Mammary epithelial cell (primary cell): ENCODE results near the gene ZNF584.

Experiments used
- CTCF ChIP-seq, 2 donors: IDR thresholded peaks in 1 of 2; conservative IDR thresholded peaks in 1 of 2; 2 replicates each; pipeline ENCODE4 v1.5.1; 2011 to 2012; ENCODE audit warnings: inconsistent platforms in 2 of 2, low read length in 2 of 2, mild to moderate bottlenecking in 2 of 2, control low read depth in 1 of 2, low read depth in 1 of 2; ENCODE audit not compliant: insufficient read depth in 1 of 2; ENCODE audit errors: extremely low read depth in 1 of 2
- EZH2 ChIP-seq: IDR thresholded peaks from 2 replicates; pipeline ENCODE4 v1.6.1; 2012; ENCODE audit warnings: low read length, inconsistent platforms, borderline replicate concordance

DNA sequence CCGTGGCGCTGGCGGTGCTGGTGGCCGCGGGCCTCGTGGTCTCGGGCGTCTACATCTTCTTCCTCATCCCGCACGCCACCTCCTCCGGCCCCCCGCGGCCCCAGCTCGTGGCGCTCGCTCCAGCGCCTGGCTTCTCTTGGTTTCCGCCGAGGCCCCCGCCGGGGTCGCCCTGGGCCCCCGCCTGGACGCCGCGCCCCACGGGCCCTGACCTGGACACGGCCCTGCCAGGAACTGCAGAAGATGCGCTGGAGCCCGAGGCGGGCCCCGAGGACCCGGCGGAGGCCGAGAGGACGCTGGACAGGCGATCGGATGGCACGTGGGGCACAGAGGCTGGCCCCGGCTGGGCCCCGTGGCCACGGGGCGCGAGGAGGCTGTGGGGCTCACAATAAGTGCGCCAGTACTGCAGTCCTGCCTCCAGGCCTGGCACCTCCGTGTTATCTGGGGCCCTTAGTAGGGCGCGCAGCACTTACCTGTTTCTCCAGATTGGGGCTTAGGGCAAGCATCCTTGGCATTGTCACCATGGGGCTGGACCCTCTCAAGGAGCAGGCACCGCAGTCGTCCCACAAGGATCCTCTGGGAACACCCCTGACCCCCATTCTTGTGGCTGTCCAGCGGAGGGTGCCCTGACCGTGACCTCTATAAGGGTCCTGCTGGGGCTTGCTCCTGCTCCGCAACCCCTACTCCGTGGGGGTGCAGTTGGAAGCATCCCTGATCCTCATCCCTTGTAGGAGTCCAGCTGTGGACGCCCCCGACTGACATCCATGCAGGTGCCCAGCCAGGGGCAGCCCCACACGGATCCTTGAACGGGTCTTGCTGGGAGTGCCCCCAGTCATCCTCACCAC, 11.5 kb upstream of the ZNF584 start:
- TF ChIP-seq CTCF (conservative IDR thresholded peaks at IDR 0.05 in 1 of 2, IDR thresholded peaks at IDR 0.05 in 1 of 2; ENCODE audit: extremely low read depth in 1 of 2, insufficient read depth in 1 of 2, low read depth in 1 of 2, low read length in 2 of 2) = no peak
- TF ChIP-seq EZH2 = no peak
